GM18511 (cell line): ENCODE measurements around the gene INHA.

ENCODE experiments used
- ATAC-seq: cut with Tn5 transposase; IDR thresholded peaks from one replicate; pipeline ENCODE4 v1.9.1; 2021; ENCODE audit warnings: mild to moderate bottlenecking, moderate library complexity; ENCODE audit not compliant: unreplicated experiment

Gene INHA

DNA sequence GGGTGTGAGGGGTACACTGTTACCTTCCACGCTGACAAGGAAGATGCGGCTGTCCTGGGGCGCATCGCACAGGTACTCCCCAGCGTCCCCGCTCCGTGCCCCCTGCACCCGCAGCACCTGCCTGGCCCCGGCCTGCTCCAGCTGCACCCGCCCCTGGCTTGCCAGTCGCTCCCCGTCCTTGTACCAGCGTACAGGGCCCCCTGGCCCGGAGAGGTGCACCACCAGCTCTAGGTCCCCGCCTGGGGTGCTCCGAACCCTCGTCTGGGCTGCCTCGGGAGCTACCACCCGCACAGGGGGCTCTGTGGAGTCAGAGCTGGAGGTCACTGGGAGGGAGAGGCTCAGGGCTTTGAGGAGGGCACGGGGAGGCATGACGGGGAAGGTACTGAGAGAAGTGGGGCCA, 14.8 kb upstream of the INHA start:
- ATAC-seq = no peak

DNA sequence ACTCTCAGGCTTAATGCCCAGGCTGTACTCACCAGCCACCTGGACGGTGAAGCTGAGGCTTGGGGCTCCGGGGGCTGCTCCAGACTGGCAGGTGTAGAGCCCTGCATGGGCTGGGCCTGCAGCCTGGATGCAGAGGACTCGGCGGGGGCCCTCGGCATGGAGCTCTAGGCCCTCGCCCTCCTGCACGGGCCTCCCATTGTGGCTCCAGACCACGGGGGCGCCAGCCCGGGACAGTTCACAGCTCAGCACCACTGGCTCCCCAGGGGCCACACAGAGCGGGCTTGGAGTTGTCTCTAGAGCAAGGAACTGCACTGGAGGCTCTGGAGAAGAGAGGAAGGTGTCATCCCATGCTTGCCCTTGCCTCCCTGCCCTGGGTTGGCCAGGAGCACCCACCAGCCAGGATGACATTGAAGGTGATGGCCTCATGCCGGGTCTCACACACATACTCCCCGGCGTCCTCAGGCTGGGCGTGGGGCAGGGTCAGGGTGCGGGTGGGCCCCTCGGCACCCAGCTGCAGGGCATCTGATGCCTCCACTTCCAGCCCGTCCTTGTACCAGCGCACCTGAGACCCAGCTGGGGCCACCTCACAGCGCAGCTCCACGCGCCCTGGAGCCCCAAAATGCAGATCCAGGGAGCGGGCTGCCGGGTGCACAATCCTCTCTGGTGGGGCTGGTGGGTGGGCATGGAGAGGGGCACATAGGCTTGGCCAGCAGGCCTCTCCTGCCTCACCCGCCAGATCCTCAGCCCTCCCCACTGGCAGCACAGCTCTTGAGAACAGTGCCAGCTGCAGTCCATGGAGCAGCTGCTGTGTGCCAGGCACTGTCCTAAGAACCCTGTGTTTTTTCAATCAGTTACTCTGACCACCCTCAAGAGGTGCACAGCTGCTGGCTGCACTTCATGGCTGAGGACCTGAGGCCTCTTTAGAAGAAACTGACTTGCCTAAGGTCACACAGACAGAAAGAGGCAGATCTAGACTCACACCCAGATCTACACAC, 14.0 kb upstream of the INHA start:
- ATAC-seq = no peak

GRCh38 chr2:219559156-219559915, 12.8 kb upstream of the INHA start:
- ATAC-seq = no peak

DNA sequence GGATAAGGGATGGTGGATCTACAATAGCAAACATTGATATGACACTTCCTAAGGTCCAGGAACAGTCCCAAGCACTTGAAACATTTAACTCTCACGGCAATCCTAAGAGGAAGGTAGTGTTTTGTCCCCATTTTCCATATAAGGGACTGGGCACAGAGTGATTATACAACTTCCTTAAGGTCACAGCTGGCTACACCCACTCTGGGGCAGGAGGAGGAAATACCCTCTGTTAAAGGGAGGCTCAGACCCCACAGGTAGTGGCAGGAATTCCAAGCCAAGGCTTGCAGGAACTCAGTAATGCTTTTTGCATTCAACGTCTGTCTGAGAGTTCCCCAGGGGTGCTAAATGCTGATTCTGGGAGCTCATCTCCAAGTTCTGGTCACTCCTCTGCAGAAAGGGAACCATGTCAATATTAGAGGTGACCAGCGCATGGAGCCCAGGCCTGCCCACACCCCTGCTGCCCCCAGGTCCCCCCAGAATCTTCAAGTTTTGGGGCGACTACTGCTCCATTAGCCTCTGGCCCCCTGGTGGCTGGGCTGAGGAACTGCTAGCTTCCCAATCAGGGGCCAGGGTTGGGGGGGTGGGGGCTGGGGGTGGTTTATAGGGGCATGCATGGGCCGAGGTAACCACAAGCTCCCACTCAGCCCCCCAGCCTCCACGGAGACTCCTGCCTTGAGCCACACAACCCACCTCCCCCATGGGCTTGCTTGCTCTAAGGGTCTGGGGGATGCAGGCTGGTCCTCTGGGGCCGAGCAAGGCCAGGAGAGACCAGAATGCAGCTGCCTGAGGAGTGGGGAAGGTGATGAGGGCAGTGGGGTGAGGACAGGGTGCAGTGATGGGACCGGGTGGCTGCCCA, 11.8 kb upstream of the INHA start:
- peak; percentile 62 for ATAC-seq

GRCh38 chr2:219560893-219561178, 11.3 kb upstream of the INHA start:
- peak; percentile 6 for ATAC-seq

DNA sequence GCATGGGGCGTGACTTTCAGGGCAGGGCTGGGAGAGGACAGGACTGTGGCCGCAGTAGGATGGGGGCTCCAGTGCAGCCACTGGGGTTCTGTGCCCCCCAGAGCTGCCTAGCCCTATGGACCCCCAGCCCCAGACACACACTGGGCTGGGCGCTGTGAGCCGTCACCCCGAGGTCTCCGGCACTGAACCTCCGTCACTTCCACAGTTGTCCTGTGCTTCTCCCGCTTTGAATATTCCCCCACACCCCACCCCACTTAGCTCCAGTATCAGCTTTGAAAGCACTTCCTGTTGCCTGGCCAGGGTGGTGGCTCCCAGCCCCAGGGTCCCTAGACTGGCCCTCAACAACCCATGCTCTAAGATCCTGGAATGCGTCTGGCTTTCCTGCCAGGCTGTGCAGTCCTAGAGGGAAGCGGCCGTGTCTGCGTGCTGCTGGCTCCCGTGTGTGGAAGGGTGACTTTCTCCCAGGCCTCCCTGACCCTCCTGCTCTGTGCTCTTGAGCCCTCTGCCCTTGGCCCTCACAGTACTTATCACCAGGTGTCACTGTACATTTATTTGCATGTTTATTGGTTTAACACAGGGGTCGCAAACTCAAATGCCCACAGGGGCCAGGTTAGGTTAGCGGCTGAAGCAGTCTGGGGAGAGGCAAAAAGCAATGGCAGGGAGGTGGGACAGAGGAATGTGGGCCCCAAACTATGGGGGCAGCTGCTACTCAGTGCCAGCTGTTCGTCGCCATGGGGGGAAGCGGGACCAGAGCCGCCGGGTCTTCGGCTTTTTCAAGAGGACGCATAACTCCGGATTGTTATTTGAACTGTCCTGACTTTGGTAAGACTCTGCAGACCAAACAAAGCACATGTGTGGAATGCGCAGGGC, 10.7 kb upstream of the INHA start:
- ATAC-seq = no peak

DNA sequence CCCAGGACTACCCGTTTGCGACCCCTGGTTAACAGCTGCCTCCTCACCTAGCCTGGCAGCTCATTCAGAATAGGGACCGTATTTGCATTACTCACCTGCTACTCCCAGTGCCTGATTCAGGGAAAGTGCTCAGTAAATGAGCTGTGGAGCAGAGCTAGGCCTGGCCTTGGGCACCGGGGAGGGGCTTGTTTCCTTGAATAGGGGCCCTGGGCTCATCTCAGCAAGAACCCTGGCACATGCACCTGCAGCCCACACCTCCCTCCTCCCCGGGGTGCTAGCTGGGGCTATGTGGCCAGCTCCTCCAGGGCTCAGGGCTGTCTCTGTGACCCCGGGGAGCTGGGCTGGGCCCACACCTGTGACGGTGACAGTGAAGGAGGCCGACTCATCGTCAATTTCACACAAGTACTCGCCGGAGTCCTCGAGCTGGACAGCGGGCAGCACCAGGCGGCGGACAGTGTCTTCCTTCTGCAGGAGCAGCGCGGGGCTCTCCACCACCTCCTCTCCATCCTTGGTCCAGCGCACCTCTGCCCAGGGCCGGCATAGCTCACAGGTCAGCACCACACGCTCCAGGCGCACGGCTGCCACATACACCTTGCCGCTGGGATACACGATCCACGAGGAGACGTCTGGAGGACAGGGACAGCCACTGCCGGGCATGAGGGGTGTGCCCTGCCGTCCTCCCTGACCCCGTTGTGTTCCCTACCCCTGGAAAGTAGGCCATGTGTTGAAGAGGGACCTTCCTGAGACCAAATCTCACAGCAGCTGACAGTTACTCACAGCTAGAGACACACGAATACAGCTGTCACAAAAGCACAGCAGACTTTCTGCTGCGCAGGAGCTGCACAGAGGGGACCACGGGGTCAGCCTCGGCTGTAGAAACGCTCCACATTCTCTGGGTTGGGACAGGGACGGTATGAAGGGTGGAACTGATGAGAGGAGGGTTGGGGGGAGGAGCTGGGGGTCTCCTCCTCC, 9.8 kb upstream of the INHA start:
- ATAC-seq = no peak

DNA sequence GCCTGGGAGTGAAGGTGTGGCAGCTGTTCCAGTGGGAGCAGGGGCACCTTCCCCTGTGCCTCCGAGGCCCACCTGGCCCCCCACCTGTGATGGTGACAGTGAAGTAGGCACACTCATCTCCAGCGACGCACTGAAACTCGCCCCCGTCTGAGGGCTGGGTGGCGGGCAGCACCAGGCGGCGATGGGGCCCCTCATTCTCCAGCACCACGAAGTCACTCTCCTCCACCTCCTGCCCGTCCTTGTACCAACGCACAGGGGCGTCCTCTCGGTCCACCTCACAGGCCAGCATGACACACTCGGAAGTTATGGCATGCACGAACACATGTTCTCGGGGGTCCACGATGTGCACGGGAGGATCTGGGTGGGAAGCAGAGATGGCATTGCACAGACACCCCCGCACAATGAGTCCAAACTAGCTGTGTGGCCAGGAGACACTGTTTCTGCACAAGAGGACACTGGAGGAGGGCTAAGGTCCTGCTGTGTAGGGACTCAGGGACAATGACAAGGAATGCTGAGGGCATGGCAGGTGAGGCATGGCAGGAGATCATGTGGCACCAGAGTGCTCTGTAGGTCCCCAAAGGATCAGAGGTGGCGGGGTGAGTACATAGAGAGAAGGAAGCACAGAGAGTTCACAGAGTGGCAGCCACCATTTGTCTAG, 8.7 kb upstream of the INHA start:
- no peak for ATAC-seq

GRCh38 chr2:219565130-219566080, 6.7 kb upstream of the INHA start:
- no peak for ATAC-seq

- no peak for ATAC-seq
Observed at GRCh38 chr2:219566640-219567039, 5.5 kb upstream of the INHA start.

DNA sequence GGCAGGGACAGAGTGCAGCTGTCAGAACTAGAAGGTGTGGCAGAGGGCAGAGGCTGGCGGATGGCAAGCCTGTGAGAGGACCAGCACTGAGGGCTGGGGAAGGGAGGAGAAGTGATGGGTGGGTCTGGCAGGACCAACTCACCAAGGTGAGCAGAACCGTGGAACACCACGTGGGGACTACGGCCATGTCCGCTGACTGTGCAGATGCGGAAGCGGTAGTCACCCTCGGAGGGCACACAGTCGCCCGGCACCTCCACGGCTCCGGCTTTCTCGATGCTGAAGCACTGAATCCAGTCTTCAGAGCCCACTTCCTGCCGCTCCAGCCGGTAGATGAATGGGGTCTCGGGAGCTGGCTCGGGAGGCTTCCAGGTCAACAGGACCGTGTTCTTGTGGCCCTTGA, 5.0 kb upstream of the INHA start:
- no peak for ATAC-seq

GRCh38 chr2:219567791-219568361, 4.2 kb upstream of the INHA start:
- no peak for ATAC-seq

GRCh38 chr2:219569041-219569440, 3.1 kb upstream of the INHA start:
- ATAC-seq = no peak

DNA sequence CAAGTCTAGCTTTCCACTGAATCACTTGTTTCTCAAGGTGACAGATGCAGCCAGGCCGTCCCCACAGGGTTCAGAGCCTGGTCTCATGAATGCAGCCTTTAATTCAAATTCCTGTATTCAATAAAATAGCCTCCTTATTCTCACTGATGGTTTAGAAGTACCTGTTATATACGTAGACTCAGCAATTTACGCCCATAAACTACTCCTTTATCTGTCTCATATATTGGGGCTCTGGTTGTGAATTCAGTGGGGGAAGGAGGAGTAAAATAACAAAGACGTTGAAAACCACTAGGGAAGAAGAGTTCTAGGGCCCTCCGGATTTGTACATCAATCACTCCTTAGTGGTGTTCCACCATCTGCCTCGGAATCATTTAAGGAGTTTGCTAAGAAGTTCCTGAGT, 2.5 kb upstream of the INHA start:
- ATAC-seq = no peak

DNA sequence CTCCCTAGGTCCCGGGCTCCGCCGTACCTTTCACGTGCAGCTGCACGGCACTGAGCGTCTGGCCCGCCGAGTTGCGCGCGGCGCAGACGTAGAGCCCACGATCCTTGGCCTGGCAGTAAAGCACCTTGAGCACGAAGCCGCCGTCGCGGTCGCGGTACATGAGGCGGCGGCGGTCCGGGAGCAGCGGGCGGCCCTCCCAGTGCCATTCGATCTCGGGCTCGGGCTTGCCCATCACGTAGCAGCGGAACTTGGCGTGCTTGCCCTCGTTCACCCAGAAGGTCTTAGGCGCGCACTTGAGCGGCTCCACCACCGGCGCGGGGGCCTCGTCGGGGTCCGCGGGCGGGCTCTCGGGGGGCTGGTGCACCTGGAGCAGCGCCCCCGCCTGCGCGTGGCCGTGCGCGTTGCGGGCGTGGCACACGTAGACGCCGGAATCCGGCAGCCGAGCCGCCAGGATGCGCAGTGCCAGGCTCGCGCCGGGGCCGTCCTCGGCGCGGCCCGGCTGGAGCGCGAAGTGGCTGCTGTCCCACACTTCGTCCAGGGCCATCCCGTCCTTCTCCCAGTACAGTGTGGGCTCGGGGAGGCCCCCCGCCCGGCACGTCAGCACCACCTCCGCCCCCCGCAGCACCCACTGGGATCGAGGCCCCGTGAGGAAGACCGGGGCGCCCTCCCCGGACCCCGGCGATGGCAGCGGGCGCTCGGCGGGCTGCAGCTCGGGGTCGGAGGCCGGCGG, 1.8 kb upstream of the INHA start:
- no peak for ATAC-seq

GRCh38 chr2:219570924-219571310, 1.2 kb upstream of the INHA start:
- ATAC-seq = no peak
